Ectodermal cell (in vitro differentiated cells): Measurements from ENCODE around the gene STYXL1.

Experiments
- H3K27ac ChIP-seq: 2 replicates; pipeline ENCODE4 v1.7.0; 2013; ENCODE audit warnings: mild to moderate bottlenecking, low read depth, low read length; ENCODE audit not compliant: insufficient read depth, poor library complexity, severe bottlenecking
- H3K27me3 ChIP-seq: 2 replicates; pipeline ENCODE4 v1.7.0; 2013; ENCODE audit warnings: mild to moderate bottlenecking, low read length; ENCODE audit not compliant: insufficient read depth, control insufficient read depth, poor library complexity, severe bottlenecking
- H3K36me3 ChIP-seq: one replicate; pipeline ENCODE4 v1.7.0; 2013; ENCODE audit warnings: low read length; ENCODE audit not compliant: control insufficient read depth, insufficient read depth
- H3K4me1 ChIP-seq: one replicate; pipeline ENCODE4 v1.7.0; 2013; ENCODE audit warnings: low read length; ENCODE audit not compliant: control insufficient read depth, insufficient read depth
- H3K4me3 ChIP-seq: 2 replicates; pipeline ENCODE4 v1.7.0; 2013; ENCODE audit warnings: low read depth, low read length, control low read depth; ENCODE audit not compliant: insufficient read depth
- H3K9me3 ChIP-seq: 2 replicates; pipeline ENCODE4 v1.7.0; 2013; ENCODE audit warnings: mild to moderate bottlenecking, low read length, moderate library complexity; ENCODE audit not compliant: control insufficient read depth
- WGBS, 2 experiments: methylation state at CpG; one replicate each; pipeline ENCODE4 v1.1.7; 2013; ENCODE audit warnings: missing lambda C conversion rate in 2 of 2; 5-methylcytosine and 5-hydroxymethylcytosine counted together

The STYXL1 gene

GRCh38 chr7:75995052-75995471 lies 52.7 kb downstream of the STYXL1 start:
- H3K4me3 ChIP-seq = peak overlapping the region; percentile 60
- peaks cover 28% of the 10 kb centered on the region for H3K4me1 ChIP-seq
- H3K27me3 ChIP-seq = no peaks in the 10 kb centered on the region
- no peaks in the 10 kb centered on the region for H3K9me3 ChIP-seq
- H3K27ac ChIP-seq = peak overlapping the region; percentile 31
- H3K36me3 ChIP-seq = no peaks in the 10 kb centered on the region
- WGBS, 2 experiments = 61 to 66% methylated on average over 11 of the region's 11 CpGs

GRCh38 chr7:75994388-75995051 lies 53.3 kb downstream of the STYXL1 start, which contains the start of gene TMEM120A:
Gene TMEM120A (minus strand): TSS chr7:75994595. CDS start chr7:75994570, 25 bp downstream.
- H3K9me3 ChIP-seq = no peaks in the 10 kb centered on the region
- peak within 1 kb of the TSS; percentile 60 for H3K4me3 ChIP-seq
- peak within 1 kb of the TSS; percentile 59 for H3K27ac ChIP-seq
- H3K4me1 ChIP-seq = peaks cover 32% of the 10 kb centered on the region
- no peaks in the 10 kb centered on the region for H3K36me3 ChIP-seq
- 4 to 5% methylated on average over 51 of the region's 51 CpGs for WGBS, 2 experiments
- no peaks in the 10 kb centered on the region for H3K27me3 ChIP-seq

- 2% methylated on average over 39 of the region's 40 CpGs for WGBS, 2 experiments
- Histone ChIP-seq H3K27me3 (no peaks in the 10 kb centered on the region), H3K36me3 (no peaks in the 10 kb centered on the region), H3K9me3 (no peaks in the 10 kb centered on the region), H3K4me1 (peaks cover 36% of the 10 kb centered on the region), H3K27ac (peak overlapping the region; percentile 59), H3K4me3 (peak overlapping the region; percentile 60)
Measured at GRCh38 chr7:75993689-75994387, 54.0 kb downstream of the STYXL1 start.

DNA sequence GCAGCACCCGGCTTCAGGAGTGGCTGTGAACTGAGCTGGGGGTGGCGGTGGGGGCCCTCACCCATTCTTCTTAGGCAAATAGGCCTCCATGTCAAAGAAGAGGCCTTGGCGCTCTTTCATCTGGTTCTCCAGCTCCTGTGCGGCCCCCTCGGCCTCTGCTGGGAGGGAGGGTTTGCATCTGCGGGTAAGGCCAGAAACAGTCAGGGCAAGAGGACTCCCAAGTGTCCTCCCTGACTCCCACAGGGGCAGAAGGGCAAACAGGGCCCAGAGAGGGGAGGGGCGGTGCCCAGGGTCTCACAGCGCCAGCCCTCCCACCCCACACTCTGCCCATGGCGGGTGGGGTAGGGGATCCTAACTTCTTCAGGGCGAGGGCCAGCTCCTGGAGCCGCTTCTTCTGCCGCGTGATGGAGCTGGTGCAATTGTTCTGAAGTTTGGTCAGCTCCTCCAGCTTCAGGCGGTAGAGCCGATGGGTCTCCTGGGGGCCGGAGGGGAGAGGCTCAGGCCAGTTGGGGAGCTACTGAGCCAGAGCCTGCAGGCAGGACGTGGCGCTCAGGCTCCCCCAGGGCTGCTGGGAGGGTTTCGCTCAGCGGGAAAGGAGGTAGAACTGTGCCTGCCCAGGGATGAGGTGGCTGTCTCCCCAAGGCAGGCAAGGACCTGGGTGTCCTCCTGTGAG lies 55.6 kb downstream of the STYXL1 start:
- no peak overlapping the region for H3K4me3 ChIP-seq
- no peaks in the 10 kb centered on the region for H3K27me3 ChIP-seq
- no peak overlapping the region for H3K27ac ChIP-seq
- H3K36me3 ChIP-seq = peaks cover 8% of the 10 kb centered on the region
- H3K4me1 ChIP-seq = peaks cover 36% of the 10 kb centered on the region
- 90 to 91% methylated on average over 20 of the region's 20 CpGs for WGBS, 2 experiments
- H3K9me3 ChIP-seq = no peaks in the 10 kb centered on the region

GRCh38 chr7:75991531-75992082 lies 56.2 kb downstream of the STYXL1 start:
- peaks cover 8% of the 10 kb centered on the region for H3K36me3 ChIP-seq

GRCh38 chr7:75989500-75990388 lies 58.1 kb downstream of the STYXL1 start:
- Histone ChIP-seq H3K27ac (no peak overlapping the region), H3K4me1 (peaks cover 36% of the 10 kb centered on the region), H3K4me3 (no peak overlapping the region), H3K27me3 (no peaks in the 10 kb centered on the region), H3K9me3 (no peaks in the 10 kb centered on the region), H3K36me3 (peaks cover 13% of the 10 kb centered on the region)
- 80 to 81% methylated on average over 21 of the region's 21 CpGs for WGBS, 2 experiments

More at GRCh38 chr7:75991531-75992082, 56.2 kb downstream of the STYXL1 start:
- no peaks in the 10 kb centered on the region for H3K27me3 ChIP-seq
- WGBS, 2 experiments = 93 to 94% methylated on average over 9 of the region's 9 CpGs
- H3K4me1 ChIP-seq = peaks cover 36% of the 10 kb centered on the region
- H3K9me3 ChIP-seq = no peaks in the 10 kb centered on the region
- H3K4me3 ChIP-seq = no peak overlapping the region
- H3K27ac ChIP-seq = no peak overlapping the region

GRCh38 chr7:75988568-75989499 lies 59.0 kb downstream of the STYXL1 start:
- 68 to 79% methylated on average over 14 of the region's 31 CpGs for WGBS, 2 experiments
- H3K9me3 ChIP-seq = no peaks in the 10 kb centered on the region
- H3K27me3 ChIP-seq = no peaks in the 10 kb centered on the region
- peaks cover 36% of the 10 kb centered on the region for H3K4me1 ChIP-seq
- H3K27ac ChIP-seq = no peak overlapping the region
- peaks cover 13% of the 10 kb centered on the region for H3K36me3 ChIP-seq
- no peak overlapping the region for H3K4me3 ChIP-seq

DNA sequence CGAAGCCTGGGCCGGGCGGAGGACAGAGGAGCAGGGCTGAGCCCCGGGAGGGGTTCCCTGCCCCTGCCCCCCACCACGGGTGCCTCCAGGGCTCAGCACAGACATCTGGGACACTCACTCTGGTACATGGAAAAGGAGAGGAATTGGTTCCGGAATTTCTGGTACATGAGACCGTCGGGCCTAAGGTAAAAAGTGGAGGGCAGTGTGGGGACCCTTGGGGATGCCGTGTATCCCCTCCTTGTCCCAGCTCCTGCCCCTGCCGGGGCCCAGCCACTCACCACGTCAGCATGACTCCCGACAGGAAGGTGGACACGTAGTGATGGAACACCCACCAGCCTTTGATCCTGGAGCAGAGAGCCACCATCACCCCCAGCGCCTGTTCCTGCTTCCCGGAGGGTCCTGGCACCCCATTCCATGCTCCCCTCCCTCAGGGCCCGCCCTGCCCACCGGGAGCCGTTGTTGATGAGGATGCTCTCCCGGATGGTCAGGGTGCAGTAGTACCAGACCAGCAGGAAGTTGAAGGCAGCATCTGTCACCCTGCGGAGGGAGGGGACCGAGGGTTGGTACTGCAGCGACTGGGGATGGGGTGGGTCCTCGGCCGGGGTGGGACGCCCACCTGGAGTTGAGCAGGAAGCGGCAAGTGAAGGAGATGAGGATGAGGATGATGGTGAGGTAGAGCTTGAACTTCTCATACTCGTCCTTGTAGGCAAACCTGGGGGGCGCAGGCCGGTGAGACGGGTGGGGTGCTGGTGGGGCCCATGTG lies 59.8 kb downstream of the STYXL1 start:
- Histone ChIP-seq H3K4me1 (peaks cover 29% of the 10 kb centered on the region), H3K4me3 (no peak overlapping the region), H3K9me3 (no peaks in the 10 kb centered on the region), H3K27ac (no peak overlapping the region), H3K36me3 (peaks cover 13% of the 10 kb centered on the region), H3K27me3 (no peaks in the 10 kb centered on the region)
- WGBS, 2 experiments = 94% methylated on average over 30 of the region's 30 CpGs
